ENCODE results near the gene FGFBP3. TPM values are rescaled to one million over a fixed set of nuclear protein-coding genes. Genes with fewer than 3 reads are reported as not detected.

Gene FGFBP3
- polyA plus RNA-seq, 2 of the 4 experiments (the other 2 are of a cell fraction): 0.70 to 2.7 TPM

- FAIRE-seq: no peak
- POLR2A ChIA-PET: no interaction called here
- DNase-seq (ENCODE audit: low read depth in 1 of 2, low spot score in 1 of 2): no peak
- 0 out of 3 replicates have a peak, but pooled peaks cover 8% of the 10 kb centered on the region for H3K4me1 ChIP-seq
- no peak overlapping the region for H3K27ac ChIP-seq
- CTCF ChIA-PET: no interaction called here
- no peak overlapping the region for H3K4me3 ChIP-seq
- no peak overlapping the region for H3K4me2 ChIP-seq
- ATAC-seq: no peak
- TF ChIP-seq HEYL (CRISPR knock-in tag; IDR thresholded peaks at IDR 0.05) (no peak), CHD4 (IDR thresholded peaks at IDR 0.05; ENCODE audit: borderline replicate concordance) (no peak), FOSB (CRISPR knock-in tag; IDR thresholded peaks at IDR 0.05) (no peak), BHLHE40 (IDR thresholded peaks at IDR 0.05; ENCODE audit: low read depth, low read length) (no peak), NR3C1 (IDR thresholded peaks at IDR 0.05) (no peak), SMC3 (IDR thresholded peaks at IDR 0.05) (no peak), HOXB13 (CRISPR knock-in tag; IDR thresholded peaks at IDR 0.05; ENCODE audit: low read depth) (no peak), CTCF (IDR thresholded peaks at IDR 0.05) (no peak), PHF8 (IDR thresholded peaks at IDR 0.05; ENCODE audit: borderline replicate concordance, low read depth) (no peak), SREBF2 (IDR thresholded peaks at IDR 0.05) (no peak), TP53 (CRISPR knock-in tag; IDR thresholded peaks at IDR 0.05) (no peak), RNF2 (IDR thresholded peaks at IDR 0.05; ENCODE audit: borderline replicate concordance, low read depth) (no peak), MAX (IDR thresholded peaks at IDR 0.05) (no peak)
- H3K9me3 ChIP-seq: no peaks in the 10 kb centered on the region
- 42% methylated on average over 3 of the region's 3 CpGs for WGBS (ENCODE audit: missing lambda C conversion rate)
Observed at GRCh38 chr10:91955114-91955513, 45.8 kb upstream of the FGFBP3 start.

GRCh38 chr10:91953600-91954160, 44.4 kb upstream of the FGFBP3 start:
- ChIA-PET CTCF (no interaction called here), POLR2A (no interaction called here)
- no peak overlapping the region for H3K27ac ChIP-seq
- H3K4me2 ChIP-seq: no peak overlapping the region
- H3K4me1 ChIP-seq: 0 out of 3 replicates have a peak, but pooled peaks cover 8% of the 10 kb centered on the region
- no peak for ATAC-seq
- 85% methylated on average over 2 of the region's 2 CpGs for WGBS (ENCODE audit: missing lambda C conversion rate)
- no peaks in the 10 kb centered on the region for H3K9me3 ChIP-seq
- TF ChIP-seq CEBPB (IDR thresholded peaks at IDR 0.05): peak; percentile 41 to 48; a peak in 2 of 4 replicates
- peak; percentile 8 for TF ChIP-seq MAFK (IDR thresholded peaks at IDR 0.05; ENCODE audit: partially characterized antibody)
- no peak for TF ChIP-seq E2F6 (IDR thresholded peaks at IDR 0.05; ENCODE audit: borderline replicate concordance, low read depth)
- FAIRE-seq: no peak
- H3K4me3 ChIP-seq: no peak overlapping the region
- DNase-seq (ENCODE audit: low read depth in 1 of 2, low spot score in 1 of 2): no peak

GRCh38 chr10:91944880-91945630, 35.8 kb upstream of the FGFBP3 start:
- ChIA-PET POLR2A (no interaction called here), CTCF (no interaction called here)
- WGBS (ENCODE audit: missing lambda C conversion rate): 92% methylated on average over 5 of the region's 5 CpGs
- FAIRE-seq: peak; percentile 73
- Histone ChIP-seq H3K4me2 (no peak overlapping the region), H3K9me3 (no peaks in the 10 kb centered on the region), H3K4me3 (no peak overlapping the region), H3K4me1 (no peaks in the 10 kb centered on the region), H3K27ac (no peak overlapping the region)
- no peak for DNase-seq (ENCODE audit: low read depth in 1 of 2, low spot score in 1 of 2)
- no peak for TF ChIP-seq HDAC2 (IDR thresholded peaks at IDR 0.05)
- no peak for TF ChIP-seq NFE2L2 (conservative IDR thresholded peaks at IDR 0.05; ENCODE audit: low read length)
- TF ChIP-seq SREBF2 (IDR thresholded peaks at IDR 0.05): no peak
- no peak for TF ChIP-seq HMGXB4 (CRISPR knock-in tag; IDR thresholded peaks at IDR 0.05; ENCODE audit: borderline replicate concordance)
- TF ChIP-seq RFX5 (IDR thresholded peaks at IDR 0.05): no peak
- TF ChIP-seq SMC3 (IDR thresholded peaks at IDR 0.05): no peak
- TF ChIP-seq HEYL (CRISPR knock-in tag; IDR thresholded peaks at IDR 0.05): no peak
- no peak for TF ChIP-seq EP300 (IDR thresholded peaks at IDR 0.05)
- TF ChIP-seq NPAS2 (CRISPR knock-in tag; IDR thresholded peaks at IDR 0.05; ENCODE audit: borderline replicate concordance): no peak
- no peak for TF ChIP-seq BCL3 (IDR thresholded peaks at IDR 0.05)
- no peak for TF ChIP-seq FOXS1 (CRISPR knock-in tag; IDR thresholded peaks at IDR 0.05)
- no peak for TF ChIP-seq EHF (CRISPR knock-in tag; IDR thresholded peaks at IDR 0.05)
- TF ChIP-seq ZNF302 (CRISPR knock-in tag; IDR thresholded peaks at IDR 0.05): no peak
- no peak for TF ChIP-seq MAZ (IDR thresholded peaks at IDR 0.05; ENCODE audit: borderline replicate concordance, low read depth, low read length)
- no peak for TF ChIP-seq CBX8 (IDR thresholded peaks at IDR 0.05)
- no peak for ATAC-seq

All from A549 (cell line).